Ishikawa (cell line): ENCODE measurements around the gene DSCAML1.

ENCODE experiments used
- CEBPB ChIP-seq: IDR thresholded peaks from 2 replicates; pipeline ENCODE4 v1.6.1; 2012
- CREB1 ChIP-seq: IDR thresholded peaks from 2 replicates; pipeline ENCODE4 v1.6.1; 2012; ENCODE audit warnings: low read depth
- EGR1 ChIP-seq: IDR thresholded peaks from 2 replicates; pipeline ENCODE4 v1.6.1; 2012
- EP300 ChIP-seq: IDR thresholded peaks from 2 replicates; pipeline ENCODE4 v1.6.1; 2012; ENCODE audit warnings: borderline replicate concordance
- FOXM1 ChIP-seq: IDR thresholded peaks from 2 replicates; pipeline ENCODE4 v1.6.1; 2012; ENCODE audit warnings: low read depth, borderline replicate concordance
- MAX ChIP-seq: IDR thresholded peaks from 2 replicates; pipeline ENCODE4 v1.6.1; 2012
- NFIC ChIP-seq: IDR thresholded peaks from 2 replicates; pipeline ENCODE4 v1.6.1; 2012
- RAD21 ChIP-seq: IDR thresholded peaks from 2 replicates; pipeline ENCODE4 v1.6.1; 2012; ENCODE audit warnings: low read depth
- REST ChIP-seq: IDR thresholded peaks from 2 replicates; pipeline ENCODE4 v1.6.1; 2012; ENCODE audit warnings: low read depth, mild to moderate bottlenecking
- TAF1 ChIP-seq: IDR thresholded peaks from 2 replicates; pipeline ENCODE4 v1.6.1; 2012; ENCODE audit warnings: low read depth, mild to moderate bottlenecking
- TCF12 ChIP-seq: IDR thresholded peaks from 2 replicates; pipeline ENCODE4 v1.6.1; 2012; ENCODE audit warnings: low read depth
- TEAD4 ChIP-seq: IDR thresholded peaks from 2 replicates; pipeline ENCODE4 v1.6.1; 2012
- USF1 ChIP-seq: IDR thresholded peaks from 2 replicates; pipeline ENCODE4 v1.6.1; 2012
- YY1 ChIP-seq: IDR thresholded peaks from 2 replicates; pipeline ENCODE4 v1.6.1; 2012; ENCODE audit warnings: low read depth
- ZBTB7A ChIP-seq: IDR thresholded peaks from 2 replicates; pipeline ENCODE4 v1.6.1; 2012; ENCODE audit warnings: low read depth

DSCAML1 gene

GRCh38 chr11:117478926-117479325, 318.1 kb downstream of the DSCAML1 start:
- no peak for TF ChIP-seq TAF1
- TF ChIP-seq CREB1: no peak
- TF ChIP-seq USF1: no peak
- TF ChIP-seq RAD21: no peak
- TF ChIP-seq MAX: no peak
- no peak for TF ChIP-seq TEAD4
- no peak for TF ChIP-seq EGR1
- no peak for TF ChIP-seq CEBPB
- no peak for TF ChIP-seq EP300
- TF ChIP-seq NFIC: no peak
- TF ChIP-seq REST: no peak
- TF ChIP-seq FOXM1: no peak
- no peak for TF ChIP-seq ZBTB7A
- TF ChIP-seq YY1: no peak
- no peak for TF ChIP-seq TCF12

- TF ChIP-seq CREB1 (no peak), NFIC (no peak), YY1 (no peak), EGR1 (no peak), REST (no peak), FOXM1 (no peak), ZBTB7A (no peak), TEAD4 (no peak), TAF1 (no peak), USF1 (no peak), MAX (no peak), TCF12 (no peak), EP300 (no peak), CEBPB (no peak), RAD21 (no peak)
These were observed 318.7 kb downstream of the DSCAML1 start for GRCh38 chr11:117478126-117478860.

- no peak for TF ChIP-seq ZBTB7A
- no peak for TF ChIP-seq TAF1
- no peak for TF ChIP-seq YY1
- TF ChIP-seq CREB1: no peak
- no peak for TF ChIP-seq USF1
- no peak for TF ChIP-seq MAX
- no peak for TF ChIP-seq REST
- TF ChIP-seq EGR1: no peak
- no peak for TF ChIP-seq CEBPB
- no peak for TF ChIP-seq NFIC
- TF ChIP-seq FOXM1: no peak
- no peak for TF ChIP-seq RAD21
- TF ChIP-seq TCF12: no peak
- no peak for TF ChIP-seq EP300
- TF ChIP-seq TEAD4: no peak
These were observed 319.3 kb downstream of the DSCAML1 start for GRCh38 chr11:117477721-117478120.
